HG02973 (cell line): ENCODE measurements around the gene TOP1.
A peak's percentile ranks its signal among the peaks of the same experiment; 100 is the strongest.

ENCODE experiments used
- ATAC-seq: cut with Tn5 transposase; IDR thresholded peaks from one replicate; pipeline ENCODE4 v1.9.1; 2021; ENCODE audit warnings: moderate library complexity; ENCODE audit not compliant: unreplicated experiment

The TOP1 gene

GRCh38 chr20:41035207-41035606 lies 6.6 kb downstream of the TOP1 start:
- ATAC-seq, result no peak

DNA sequence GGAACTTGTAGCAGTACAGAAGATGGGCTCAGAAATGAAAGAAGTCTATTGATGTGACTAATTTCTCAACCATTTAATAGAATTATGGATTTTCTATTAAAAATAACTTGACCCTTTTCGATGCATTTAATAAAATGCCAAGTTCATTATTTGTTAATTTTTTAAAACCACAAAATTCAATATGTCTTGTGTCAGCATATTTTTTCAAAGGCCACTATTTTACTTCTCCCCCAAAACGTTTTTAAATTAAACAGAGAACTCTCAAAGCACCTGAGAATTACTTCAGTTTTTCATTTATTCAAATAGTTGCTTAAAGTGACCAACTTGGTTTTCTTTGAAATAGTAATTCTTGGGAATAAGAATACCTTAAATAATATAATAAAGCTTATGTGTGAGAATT lies 8.6 kb downstream of the TOP1 start:
- ATAC-seq, result no peak

DNA sequence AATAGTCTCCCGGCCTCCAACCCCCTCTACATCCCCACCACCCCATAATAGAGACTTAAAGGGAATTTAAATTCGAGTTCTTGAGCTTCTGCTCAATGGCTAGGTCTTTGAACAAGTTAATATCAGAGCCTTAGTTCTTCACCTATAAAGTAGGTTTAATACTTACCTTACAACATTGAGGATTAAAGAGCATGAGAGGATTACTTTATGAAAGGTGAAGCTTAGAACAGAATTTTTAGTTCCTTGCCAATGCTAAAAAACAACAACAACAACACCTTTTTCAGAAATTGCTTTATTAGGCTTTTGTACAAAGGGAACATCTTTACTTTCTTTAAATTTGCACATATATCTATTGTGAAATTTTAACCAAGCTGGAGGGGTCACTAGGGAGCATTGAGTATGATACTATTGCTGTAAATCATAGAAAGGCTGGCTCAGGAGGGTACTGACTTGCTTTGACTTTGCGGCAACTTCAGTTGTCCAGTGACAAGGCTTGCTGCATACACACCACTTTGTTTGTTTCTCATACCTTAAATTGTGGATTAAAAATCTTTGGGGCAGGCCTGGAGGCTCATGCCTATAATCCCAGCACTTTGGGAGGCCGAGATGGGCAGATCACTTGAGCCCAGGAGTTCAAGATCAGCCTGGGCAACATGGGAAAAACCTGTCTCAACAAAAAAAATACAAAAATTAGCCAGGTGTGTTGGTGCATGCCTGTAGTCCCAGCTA lies 9.7 kb downstream of the TOP1 start:
- no peak for ATAC-seq

- ATAC-seq, result no peak
Observed at GRCh38 chr20:41038878-41039404, 10.3 kb downstream of the TOP1 start.

DNA sequence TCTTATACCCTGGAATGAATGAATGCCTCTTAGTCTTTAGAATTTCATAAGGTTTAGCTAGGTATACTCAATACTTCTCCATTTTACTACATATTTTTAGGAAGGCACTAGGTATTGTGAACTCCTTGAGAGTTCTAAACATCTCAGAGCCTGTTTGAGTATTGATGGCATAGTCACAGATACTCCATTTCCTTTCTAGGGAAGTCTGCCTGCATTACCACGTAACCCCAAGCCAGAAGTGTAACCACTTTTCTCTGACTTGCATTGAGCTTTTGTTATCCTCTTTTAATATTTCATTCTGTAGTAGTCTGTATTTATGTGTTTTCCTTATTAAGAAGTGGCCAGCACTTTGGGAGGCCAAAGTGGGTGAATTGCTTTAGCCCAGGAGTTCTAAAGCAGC lies 12.2 kb downstream of the TOP1 start:
- ATAC-seq, result no peak

- no peak for ATAC-seq
Observed at GRCh38 chr20:41041693-41042092, 13.1 kb downstream of the TOP1 start.

- ATAC-seq, result no peak
Observed at GRCh38 chr20:41044409-41045062, 15.9 kb downstream of the TOP1 start.

- ATAC-seq, result no peak
Observed at GRCh38 chr20:41045671-41046070, 17.0 kb downstream of the TOP1 start.

DNA sequence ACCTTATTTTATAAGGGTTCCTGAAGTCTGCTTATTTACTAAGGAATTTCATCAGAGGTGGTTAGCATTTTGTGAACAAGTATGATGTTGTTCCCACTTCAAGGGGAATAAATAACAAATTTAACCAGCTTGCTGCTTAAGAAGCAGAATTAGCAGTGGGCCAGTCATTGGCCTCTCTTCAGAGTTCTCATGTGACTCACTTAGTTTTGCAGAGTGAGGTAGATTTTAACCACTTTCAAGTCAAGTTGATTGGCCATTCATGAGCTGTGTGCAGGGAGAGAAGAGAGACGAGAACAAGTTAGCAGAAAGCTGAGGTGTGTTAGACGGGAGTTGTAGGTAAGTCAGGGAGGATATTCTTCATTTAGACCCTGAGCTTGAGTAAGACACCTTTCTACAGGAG lies 18.1 kb downstream of the TOP1 start:
- ATAC-seq, result no peak

DNA sequence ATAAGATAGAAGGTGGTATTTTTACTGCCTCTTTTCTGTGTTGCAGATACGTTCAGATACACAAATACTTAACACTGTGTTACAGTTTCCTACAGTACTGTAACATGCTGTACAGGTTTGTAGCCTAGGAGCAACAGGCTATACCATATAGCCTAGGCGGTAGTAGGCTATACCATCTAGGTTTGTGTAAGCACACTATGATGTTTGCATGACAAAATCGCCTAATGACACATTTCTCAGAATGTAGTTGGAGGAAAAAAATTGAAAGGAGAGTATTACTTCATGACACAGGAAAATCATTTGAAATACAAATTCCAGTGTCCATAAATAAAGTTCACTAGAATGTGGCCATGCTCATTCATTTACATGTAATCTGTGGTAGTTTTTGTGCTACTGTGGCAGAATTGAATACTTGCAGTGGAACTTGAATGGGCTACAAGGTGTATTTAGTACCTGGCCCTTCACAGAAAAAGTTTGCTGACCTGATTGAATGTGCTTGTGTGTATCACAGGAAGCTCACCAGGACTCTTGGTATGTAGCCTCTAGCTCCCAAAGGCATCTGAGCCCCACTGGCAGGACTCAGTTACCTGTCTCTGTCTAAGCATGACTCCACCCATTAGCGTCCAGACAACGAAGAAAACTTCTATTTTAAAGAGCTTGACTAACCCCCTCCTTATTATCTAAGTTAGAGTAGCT lies 18.8 kb downstream of the TOP1 start:
- ATAC-seq, result peak; percentile 6

DNA sequence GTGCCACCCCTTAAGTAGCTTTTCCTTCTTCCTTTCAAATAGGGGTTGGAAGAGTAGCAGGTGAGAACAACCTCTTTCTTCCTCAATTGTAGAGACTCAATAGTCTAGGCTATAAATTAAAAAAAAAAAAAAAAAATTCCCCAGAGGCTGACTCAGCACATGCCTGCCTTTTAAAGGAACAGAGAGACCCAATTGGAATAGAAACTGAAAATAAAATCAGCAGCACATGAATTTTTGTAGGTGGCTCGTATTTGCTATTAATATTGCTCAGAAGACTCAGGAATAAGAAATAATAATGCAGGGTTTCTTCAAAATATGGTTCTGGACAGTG lies 19.3 kb downstream of the TOP1 start:
- peak; percentile 40 for ATAC-seq

DNA sequence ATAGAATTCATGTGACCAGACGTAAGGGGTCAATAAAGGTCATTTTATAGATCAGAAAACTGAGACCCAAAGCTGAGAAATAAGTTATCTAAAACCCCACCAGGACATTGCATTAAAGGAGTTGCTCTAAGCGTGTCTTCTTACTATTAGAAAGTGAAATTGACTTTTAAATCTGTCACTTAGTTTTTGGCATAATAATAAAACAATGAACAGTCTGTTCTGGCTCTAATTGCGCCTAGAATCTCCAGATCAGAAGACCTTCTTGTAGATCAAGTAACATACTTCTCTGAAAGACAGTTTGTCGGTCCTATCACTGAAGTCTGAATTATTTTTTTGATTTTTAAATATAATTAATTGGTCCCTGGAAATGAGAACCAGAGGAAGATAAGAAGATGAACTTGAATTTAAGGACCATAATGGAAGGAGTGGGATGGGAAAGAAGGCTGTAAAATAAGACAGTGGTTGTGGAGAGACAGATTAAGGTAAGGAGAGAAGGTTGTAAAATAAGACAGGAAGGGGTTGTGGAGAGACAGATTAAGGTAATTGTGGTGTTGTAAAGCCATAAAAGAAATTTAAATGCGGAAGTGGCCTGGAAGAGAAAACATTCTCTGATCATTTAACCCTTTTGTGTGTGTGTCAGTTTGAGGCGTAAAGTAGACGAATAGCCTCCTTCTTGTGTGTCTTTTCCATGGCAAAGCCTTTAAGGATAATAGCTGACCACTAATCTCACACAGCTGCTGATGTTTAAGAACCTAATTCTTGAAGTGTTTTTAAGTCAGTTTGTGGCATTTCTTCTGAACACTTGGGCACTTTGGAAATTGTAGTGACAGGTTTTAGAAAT lies 20.1 kb downstream of the TOP1 start:
- no peak for ATAC-seq

DNA sequence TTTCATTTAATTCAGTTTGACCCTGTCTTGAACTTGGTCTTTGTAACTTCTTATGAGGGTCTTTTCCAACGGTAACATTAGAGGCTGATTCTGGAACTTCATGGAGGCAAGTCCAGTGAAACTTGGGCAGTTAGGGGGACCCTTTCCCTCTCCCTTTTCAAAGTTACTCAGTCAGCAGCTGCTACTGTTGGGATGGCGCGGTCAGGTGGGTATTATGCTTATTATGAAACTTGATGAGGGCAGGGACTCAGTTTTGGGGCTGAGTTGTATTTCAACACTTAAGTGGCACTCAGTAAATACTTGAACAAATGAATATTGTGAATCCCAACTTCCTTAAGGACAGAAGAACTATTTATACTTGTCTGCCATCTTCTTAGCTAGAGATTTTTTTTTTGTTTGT lies 20.8 kb downstream of the TOP1 start:
- ATAC-seq, result no peak

GRCh38 chr20:41050361-41051008 lies 21.9 kb downstream of the TOP1 start:
- ATAC-seq, result no peak

- ATAC-seq, result no peak
Observed at GRCh38 chr20:41051009-41051825, 22.6 kb downstream of the TOP1 start.

- ATAC-seq, result no peak
Observed at GRCh38 chr20:41052742-41053419, 24.3 kb downstream of the TOP1 start.

DNA sequence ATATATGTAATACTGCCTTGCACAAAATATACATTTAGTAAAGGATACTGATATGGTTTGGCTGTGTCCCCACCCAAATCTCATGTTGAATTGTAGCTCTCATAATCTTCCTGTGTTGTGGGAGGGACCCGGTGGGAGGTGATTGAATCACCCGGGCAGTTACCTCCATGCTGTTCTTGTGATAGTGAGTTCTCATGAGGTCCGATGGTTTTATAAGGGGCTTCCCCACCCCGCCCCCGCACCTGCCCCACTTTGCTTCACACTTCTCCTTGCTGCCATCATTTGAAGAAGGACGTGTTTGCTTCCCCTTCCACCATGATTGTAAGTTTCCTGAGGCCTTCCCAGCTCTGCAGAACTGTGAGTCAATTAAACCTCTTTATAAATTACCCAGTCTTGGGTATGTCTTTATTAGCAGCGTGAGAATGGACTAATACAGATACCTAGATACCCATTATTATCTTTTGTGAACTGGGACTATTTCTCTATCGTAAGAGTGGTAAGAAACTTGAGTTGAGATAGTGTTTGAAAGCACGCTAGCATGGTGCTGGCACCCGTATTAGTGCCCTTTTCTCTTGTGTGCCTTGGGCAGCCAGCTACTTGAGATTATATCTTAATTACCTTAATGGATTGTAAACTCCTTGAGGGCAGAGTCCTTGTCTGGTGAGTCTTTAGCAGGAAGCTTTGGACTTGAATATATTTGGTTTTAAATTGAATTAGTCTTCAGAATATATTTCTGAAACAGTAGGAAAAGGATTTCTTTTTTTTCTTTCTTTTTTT lies 25.6 kb downstream of the TOP1 start:
- no peak for ATAC-seq

GRCh38 chr20:41054847-41055230 lies 26.2 kb downstream of the TOP1 start:
- ATAC-seq, result no peak

DNA sequence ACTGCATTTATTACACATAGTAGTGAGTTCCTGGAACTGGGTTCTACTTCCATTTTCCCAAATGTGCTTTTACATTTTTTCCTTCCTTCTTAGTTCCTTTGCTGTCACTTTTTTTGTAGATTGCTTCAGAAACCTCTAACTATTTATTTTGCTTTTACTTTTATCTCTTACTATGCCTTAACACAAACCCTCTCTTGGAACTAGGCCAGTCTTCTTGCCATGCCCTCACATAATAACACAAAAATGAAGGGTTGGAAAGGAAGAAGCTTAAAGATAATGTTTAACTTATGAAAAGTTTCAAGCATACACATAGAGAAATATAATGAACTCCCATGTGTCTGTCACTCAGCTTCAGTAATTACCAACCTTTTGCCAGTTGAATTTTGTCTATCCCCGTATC lies 27.1 kb downstream of the TOP1 start:
- no peak for ATAC-seq
